K562 (cell line): ENCODE results near the gene STIM1. TPM values are rescaled to one million over a fixed set of nuclear protein-coding genes. Genes with fewer than 3 reads are reported as not detected.
A peak's percentile ranks its signal among the peaks of the same experiment; 100 is the strongest.

Experiments used
- ATF7 ChIP-seq: fragments of 450-650 bp; IDR thresholded peaks from 2 replicates; pipeline ENCODE4 v1.7.1; 2014; ENCODE audit warnings: mild to moderate bottlenecking, moderate library complexity
- CLOCK ChIP-seq: fragments of 250-450 bp; sonication (Bioruptor Pico); IDR thresholded peaks from 2 replicates; pipeline ENCODE4 v1.4.0; 2020; ENCODE audit warnings: mild to moderate bottlenecking, moderate library complexity, borderline replicate concordance
- ETV6 ChIP-seq, 3 experiments: fragments of 150-350 bp in 1 of 3; sonication (generic) in 1 of 3; formaldehyde crosslinking in 1 of 3; IDR thresholded peaks; 2 replicates each; pipeline versions ENCODE4 v1.6.1 to v1.8.0; 2014 to 2022; ENCODE audit warnings: borderline replicate concordance in 2 of 3, low read depth in 2 of 3, antibody characterized with exemption in 1 of 3, low read length in 1 of 3, mild to moderate bottlenecking in 1 of 3, missing genetic modification reagents in 1 of 3
- NFYB ChIP-seq: IDR thresholded peaks from 2 replicates; pipeline ENCODE4 v1.6.1; 2011; ENCODE audit warnings: mild to moderate bottlenecking, moderate library complexity; ENCODE audit not compliant: insufficient read length; ENCODE audit errors: extremely low read depth
- PHB2 ChIP-seq: fragments of 450-650 bp; IDR thresholded peaks from 2 replicates; pipeline ENCODE4 v1.6.1; 2017; ENCODE audit warnings: low read depth
- POLR2AphosphoS2 ChIP-seq: IDR thresholded peaks from 2 replicates; pipeline ENCODE4 v1.6.1; 2012; ENCODE audit warnings: low read length, improper control_type of control experiment
- PRDM10 ChIP-seq: fragments of 450-650 bp; IDR thresholded peaks from 2 replicates; pipeline ENCODE4 v1.6.1; 2018; ENCODE audit not compliant: partially characterized antibody
- RNF2 ChIP-seq: sonication (generic); IDR thresholded peaks from 2 replicates; pipeline ENCODE4 v1.6.1; 2016
- TAL1 ChIP-seq: fragments of 450-650 bp; IDR thresholded peaks from 2 replicates; pipeline ENCODE4 v1.6.1; 2016; ENCODE audit warnings: mild to moderate bottlenecking
- TCF3 ChIP-seq: sonication (generic); formaldehyde crosslinking; IDR thresholded peaks from 2 replicates; pipeline ENCODE4 v1.4.0; 2020; ENCODE audit warnings: mild to moderate bottlenecking, missing genetic modification reagents
- THAP7 ChIP-seq: fragments of 250-450 bp; sonication (Bioruptor Pico); IDR thresholded peaks from 2 replicates; pipeline ENCODE4 v1.5.0; 2021
- ZFX ChIP-seq: sonication (generic); formaldehyde crosslinking; IDR thresholded peaks from 2 replicates; pipeline ENCODE4 v1.8.0; 2022; ENCODE audit warnings: mild to moderate bottlenecking, missing genetic modification reagents, moderate library complexity
- ZNF609 ChIP-seq: sonication (generic); formaldehyde crosslinking; IDR thresholded peaks from 2 replicates; pipeline ENCODE4 v1.8.1; 2023; ENCODE audit warnings: missing genetic modification reagents, mild to moderate bottlenecking, borderline replicate concordance
- polyA plus RNA-seq, 8 experiments: library from polyadenylated mRNA; depleted of rRNA in 4 of 8; stranded (reverse) in 5 of 8; unstranded in 3 of 8; fragments of >200 nt; fragmentation: Nextera tagmentation in 2 of 8; fragmentation: Illumina TruSeq in 1 of 8; extraction: Ambion mirVana in 2 of 8; extraction: Trizol in 1 of 8; gene quantifications; 2 replicates each; pipeline versions ENCODE4 v1.2.1 to v1.2.3, GENCODE V29; 2011 to 2014; ENCODE audit warnings: inconsistent platforms in 1 of 8, missing spikeins in 1 of 8
- total RNA-seq, 7 experiments: library from RNA; depleted of rRNA in 6 of 7; stranded (reverse); fragments of >200 nt in 6 of 7; fragmentation: Illumina TruSeq in 2 of 7; extraction: Trizol in 2 of 7; gene quantifications; 2 replicates each; pipeline versions ENCODE4 v1.2.1 to v1.2.3, GENCODE V29; 2011 to 2021; ENCODE audit warnings: low replicate concordance in 1 of 7

The STIM1 gene
- total and polyA plus RNA-seq, 9 of the 15 experiments (the other 6 are each of a cell fraction or from before 2014, with no cell fraction given) = 7.7 to 50.5 (median 22.5) TPM

GRCh38 chr11:3831378-3832239 is 23.9 kb upstream of the STIM1 start (continued):
- TF ChIP-seq CLOCK (CRISPR knock-in tag) (no peak), ETV6 (IDR thresholded peaks at IDR 0.05; ENCODE audit: borderline replicate concordance in 1 of 2, low read depth in 2 of 2, low read length in 1 of 2) (peak; percentile 74 to 93; a peak in 3 of 4 replicates), ETV6 (CRISPR knock-in tag; IDR thresholded peaks at IDR 0.05; ENCODE audit: borderline replicate concordance) (no peak), PRDM10 (peak; percentile 22), TCF3 (CRISPR knock-in tag) (0 out of 2 replicates have a peak, but pooled peaks have one; percentile 36), ATF7 (peak; percentile 68), ZFX (CRISPR knock-in tag) (peak; percentile 52; the same call in 1 of the 2 replicates), NFYB (no peak), TAL1 (no peak), RNF2 (no peak), POLR2AphosphoS2 (no peak), ZNF609 (CRISPR knock-in tag) (no peak), THAP7 (no peak), PHB2 (no peak)
